ENCODE results near the gene NCAPD3. TPM values are rescaled to one million over a fixed set of nuclear protein-coding genes. Genes with fewer than 3 reads are reported as not detected.

Gene NCAPD3
- total RNA-seq, 1 experiment from 2014 or later, result 63.0 TPM

DNA sequence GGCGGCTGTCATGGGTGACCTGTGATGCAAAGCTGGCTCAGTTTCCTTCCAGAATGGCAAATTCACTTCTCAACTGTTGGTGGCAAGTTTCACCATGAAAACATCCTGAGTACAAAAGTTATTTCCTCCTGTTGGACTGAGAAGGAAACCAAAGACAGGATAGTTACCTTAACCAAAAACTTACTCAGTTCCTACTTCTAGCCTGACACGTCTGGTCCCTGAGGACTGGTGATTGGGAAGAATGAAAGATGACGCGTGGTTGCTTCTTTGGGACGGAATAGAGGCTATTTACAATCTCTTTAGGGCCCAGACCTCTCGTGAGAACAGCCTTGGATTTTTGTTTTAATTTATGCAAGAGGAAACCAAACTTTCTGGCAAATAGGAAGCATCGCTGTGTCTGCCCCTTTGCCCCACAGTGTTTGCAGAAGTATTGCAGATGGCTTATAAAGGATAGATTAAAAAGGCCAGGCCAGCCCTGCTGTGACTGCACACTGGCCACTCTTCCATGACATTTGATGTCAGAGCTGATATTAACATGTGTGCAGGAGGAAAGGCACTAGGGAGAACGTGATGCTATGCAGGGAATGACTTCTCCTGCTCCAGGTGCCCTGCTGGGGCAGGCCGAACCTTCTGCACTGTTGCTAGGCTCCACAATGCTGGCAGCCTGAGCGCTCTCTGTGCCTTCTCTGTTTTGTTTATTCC is 8.3 kb upstream of the NCAPD3 start (continued):
- TF ChIP-seq KAT7 (CRISPR knock-in tag; IDR thresholded peaks at IDR 0.05; ENCODE audit: borderline replicate concordance), result no peak
- TF ChIP-seq CTCF (IDR thresholded peaks at IDR 0.05), result no peak
- no peak for TF ChIP-seq ZNF232 (CRISPR knock-in tag; IDR thresholded peaks at IDR 0.05)

GRCh38 chr11:134230339-134230738 is 6.6 kb upstream of the NCAPD3 start:
- TF ChIP-seq GTF2I (CRISPR knock-in tag; conservative IDR thresholded peaks at IDR 0.05) (no peak), RELA (CRISPR knock-in tag; IDR thresholded peaks at IDR 0.05; ENCODE audit: borderline replicate concordance) (no peak), HMGA2 (CRISPR knock-in tag; IDR thresholded peaks at IDR 0.05) (no peak), GABPB1 (CRISPR knock-in tag; IDR thresholded peaks at IDR 0.05) (no peak), GRHL2 (CRISPR knock-in tag; IDR thresholded peaks at IDR 0.05; ENCODE audit: insufficient replicate concordance, severe bottlenecking) (no peak), CREM (CRISPR knock-in tag; IDR thresholded peaks at IDR 0.05) (no peak), ZNF423 (CRISPR knock-in tag; IDR thresholded peaks at IDR 0.05) (no peak), OVOL2 (CRISPR knock-in tag; IDR thresholded peaks at IDR 0.05; ENCODE audit: borderline replicate concordance) (no peak), CTCF (IDR thresholded peaks at IDR 0.05) (no peak), TEAD1 (CRISPR knock-in tag; IDR thresholded peaks at IDR 0.05) (no peak), SMAD4 (CRISPR knock-in tag; IDR thresholded peaks at IDR 0.05) (no peak), TEAD4 (CRISPR knock-in tag; IDR thresholded peaks at IDR 0.05) (no peak), HMGXB4 (CRISPR knock-in tag; IDR thresholded peaks at IDR 0.05) (no peak), NFE2L1 (CRISPR knock-in tag; IDR thresholded peaks at IDR 0.05) (no peak), NFATC4 (CRISPR knock-in tag; IDR thresholded peaks at IDR 0.05) (no peak), KAT7 (CRISPR knock-in tag; IDR thresholded peaks at IDR 0.05; ENCODE audit: borderline replicate concordance) (no peak), ETV6 (CRISPR knock-in tag; IDR thresholded peaks at IDR 0.05) (no peak), ZNF416 (CRISPR knock-in tag; IDR thresholded peaks at IDR 0.05) (no peak)
- TF ChIP-seq, protein P1, sequence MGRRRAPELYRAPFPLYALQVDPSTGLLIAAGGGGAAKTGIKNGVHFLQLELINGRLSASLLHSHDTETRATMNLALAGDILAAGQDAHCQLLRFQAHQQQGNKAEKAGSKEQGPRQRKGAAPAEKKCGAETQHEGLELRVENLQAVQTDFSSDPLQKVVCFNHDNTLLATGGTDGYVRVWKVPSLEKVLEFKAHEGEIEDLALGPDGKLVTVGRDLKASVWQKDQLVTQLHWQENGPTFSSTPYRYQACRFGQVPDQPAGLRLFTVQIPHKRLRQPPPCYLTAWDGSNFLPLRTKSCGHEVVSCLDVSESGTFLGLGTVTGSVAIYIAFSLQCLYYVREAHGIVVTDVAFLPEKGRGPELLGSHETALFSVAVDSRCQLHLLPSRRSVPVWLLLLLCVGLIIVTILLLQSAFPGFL (CRISPR knock-in tag; IDR thresholded peaks at IDR 0.05; ENCODE audit: borderline replicate concordance), result no peak
- ATAC-seq (no peak), DNase-seq (ENCODE audit: low spot score) (no peak)
- Mint-ChIP-seq H3K27me3 (ENCODE audit: low read depth) (peaks cover 8% of the 10 kb centered on the region), H3K4me3 (no peak overlapping the region), H3K9me3 (no peaks in the 10 kb centered on the region), H3K36me3 (no peaks in the 10 kb centered on the region), H3K4me1 (peaks cover 20% of the 10 kb centered on the region), H3K27ac (0 out of 2 replicates have a peak overlapping the region, but pooled peaks have one; percentile 23)
- ChIA-PET POLR2A (no interaction called here), CTCF (no interaction called here)
